Daoy (cell line): Measurements from ENCODE around the gene GAB2. TPM values are rescaled to one million over a fixed set of nuclear protein-coding genes. Genes with fewer than 3 reads are reported as not detected.
"Not testable (repeated sequence)": the region's sequence is repeated elsewhere in the genome, so short reads cannot be mapped to it uniquely, and the experiment has no call there.

Experiments
- DNase-seq: peaks from one replicate; pipeline ENCODE4 v3.0.0-alpha.2; 2015; ENCODE audit warnings: low read depth
- total RNA-seq: library from RNA; depleted of rRNA; stranded (reverse); fragments of >200 nt; shearing (Covaris generic); gene quantifications from 2 replicates; pipeline ENCODE4 v1.2.3, GENCODE V29; 2014

The GAB2 gene
- total RNA-seq, 1 experiment from 2014 or later = 1.9 TPM

DNA sequence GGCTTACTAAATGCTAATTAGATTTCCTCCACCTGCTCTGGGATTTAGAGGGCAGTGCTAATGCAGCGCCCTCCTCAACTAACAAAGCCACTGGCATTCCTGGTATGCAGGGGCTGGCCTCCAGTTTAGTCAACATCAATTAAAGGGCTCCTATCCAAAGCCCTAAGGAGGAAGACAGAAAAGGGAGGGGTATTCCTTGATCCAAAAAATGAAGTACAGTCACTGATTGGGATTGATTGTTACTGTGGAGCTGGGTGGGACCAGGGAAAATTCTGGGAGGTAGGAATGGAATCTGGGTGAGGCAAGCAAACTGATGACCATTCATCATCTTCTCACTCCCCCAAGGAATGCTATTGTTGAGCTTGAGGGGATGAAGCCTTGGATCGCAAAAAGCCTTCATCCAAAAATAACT is 52.2 kb downstream of the GAB2 start:
- peak; percentile 46 for DNase-seq

DNA sequence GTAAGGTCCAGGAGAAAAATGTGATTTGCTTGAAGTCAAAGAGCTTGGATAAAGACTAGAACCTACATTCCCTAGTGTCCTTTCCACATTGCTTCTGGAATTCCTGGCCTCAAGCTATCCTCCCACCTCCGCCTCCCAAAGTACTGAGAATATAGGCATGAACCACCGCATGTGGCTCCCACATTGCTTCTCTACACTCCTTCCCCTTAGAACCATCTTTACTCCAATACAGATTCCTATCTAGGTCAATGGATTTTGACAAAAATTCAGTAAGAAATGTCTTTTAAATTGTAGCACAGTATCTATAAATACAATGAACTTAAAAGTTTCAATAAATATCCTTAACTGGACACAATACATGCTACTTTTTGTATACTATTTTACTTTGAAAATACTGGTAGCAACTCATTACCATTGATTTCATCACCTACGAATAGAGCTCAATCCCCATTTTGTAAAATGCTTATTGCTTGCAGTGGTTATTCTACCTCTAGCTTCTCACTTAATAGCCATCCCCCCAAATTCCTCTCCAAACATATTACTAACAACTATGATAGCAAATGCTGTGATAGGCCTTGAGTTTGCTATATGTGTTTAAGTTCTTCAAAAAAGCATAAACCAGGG is 53.4 kb downstream of the GAB2 start:
- no peak for DNase-seq

DNA sequence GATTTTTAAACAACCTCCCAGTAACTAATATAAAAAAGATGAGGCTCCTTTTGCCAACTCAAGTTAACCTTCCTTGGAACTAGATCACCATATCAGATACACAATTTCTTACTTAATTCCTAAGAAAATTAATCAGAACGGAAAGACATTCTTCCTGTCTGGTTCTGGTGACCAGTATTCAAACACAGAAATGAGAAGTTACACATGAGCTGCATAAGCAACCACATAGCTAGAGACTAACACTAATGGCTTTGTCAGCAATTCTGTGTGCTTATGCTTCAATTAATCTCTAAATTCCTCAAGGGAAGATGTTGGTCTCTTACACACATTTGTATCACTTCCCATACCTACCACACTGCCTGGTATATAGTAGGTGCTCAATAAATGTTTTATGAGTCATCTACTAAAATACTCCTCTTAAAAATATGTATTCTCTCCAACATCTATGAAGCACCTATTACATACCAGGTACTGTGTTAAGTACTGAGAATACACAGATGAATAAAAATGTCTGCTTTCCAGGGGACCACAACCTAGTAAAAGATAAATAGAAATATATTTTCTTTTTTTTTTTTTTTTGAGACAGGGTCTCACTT is 54.5 kb downstream of the GAB2 start:
- DNase-seq = no peak

DNA sequence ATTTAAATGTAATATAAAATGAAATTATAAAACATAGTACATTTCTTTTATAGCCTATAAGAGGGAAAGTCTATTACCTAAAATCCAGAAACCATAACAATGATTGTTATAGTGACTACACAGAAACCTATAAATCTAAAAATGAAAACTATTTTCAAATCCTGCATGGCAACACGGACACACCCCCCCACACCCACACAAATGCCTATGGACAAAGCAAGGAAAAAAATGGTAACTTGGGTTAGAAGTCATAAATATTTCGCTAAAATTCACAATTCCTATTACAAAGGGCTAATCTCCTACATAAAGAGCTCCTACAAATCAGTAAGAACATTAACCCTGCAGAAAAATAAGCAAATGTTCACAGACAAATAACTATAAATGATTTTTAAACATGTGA is 56.4 kb downstream of the GAB2 start:
- no peak for DNase-seq

DNA sequence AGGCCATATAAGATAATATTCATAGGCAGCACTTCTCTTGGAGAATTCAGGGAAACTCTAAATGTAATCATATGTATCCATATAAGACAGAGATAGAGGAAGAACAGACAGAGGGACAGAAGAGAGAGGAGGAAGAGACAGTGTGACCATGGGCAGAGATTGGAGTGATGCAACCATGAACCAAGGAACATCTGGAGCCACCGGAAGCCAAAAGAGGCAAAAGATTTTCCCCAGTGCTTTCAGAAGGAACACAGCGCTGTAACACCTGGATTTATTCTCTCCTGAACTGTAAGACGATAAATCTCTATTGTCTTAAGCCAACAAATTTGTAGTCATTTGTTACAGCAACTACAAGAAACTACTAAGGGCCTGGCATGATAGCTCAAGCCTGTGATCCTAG is 57.7 kb downstream of the GAB2 start:
- DNase-seq = no peak

DNA sequence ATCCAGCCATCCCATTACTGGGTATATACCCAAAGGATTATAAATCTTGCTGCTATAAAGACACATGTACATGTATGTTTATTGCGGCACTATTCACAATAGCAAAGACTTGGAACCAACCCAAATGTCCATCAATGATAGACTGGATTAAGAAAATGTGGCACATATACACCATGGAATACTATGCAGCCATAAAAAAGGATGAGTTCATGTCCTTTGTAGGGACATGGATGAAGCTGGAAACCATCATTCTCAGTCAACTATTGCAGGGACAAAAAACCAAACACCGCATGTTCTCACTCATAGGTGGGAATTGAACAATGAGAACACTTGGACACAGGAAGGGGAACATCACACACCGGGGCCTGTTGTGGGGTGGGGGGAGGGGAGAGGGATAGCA is 59.7 kb downstream of the GAB2 start:
- not testable (repeated sequence) for DNase-seq

DNA sequence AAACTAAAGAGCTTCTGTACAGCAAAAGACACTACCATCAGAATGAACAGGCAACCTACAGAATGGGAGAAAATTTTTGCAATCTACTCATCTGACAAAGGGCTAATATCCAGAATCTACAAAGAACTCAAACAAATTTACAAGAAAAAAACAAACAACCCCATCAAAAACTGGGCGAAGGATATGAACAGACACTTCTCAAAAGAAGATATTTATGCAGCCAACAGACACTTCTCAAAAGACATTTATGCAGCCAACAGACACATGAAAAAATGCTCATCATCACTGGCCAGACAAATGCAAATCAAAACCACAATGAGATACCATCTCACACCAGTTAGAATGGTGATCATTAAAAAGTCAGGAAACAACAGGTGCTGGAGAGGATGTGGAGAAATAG is 60.2 kb downstream of the GAB2 start:
- not testable (repeated sequence) for DNase-seq

DNA sequence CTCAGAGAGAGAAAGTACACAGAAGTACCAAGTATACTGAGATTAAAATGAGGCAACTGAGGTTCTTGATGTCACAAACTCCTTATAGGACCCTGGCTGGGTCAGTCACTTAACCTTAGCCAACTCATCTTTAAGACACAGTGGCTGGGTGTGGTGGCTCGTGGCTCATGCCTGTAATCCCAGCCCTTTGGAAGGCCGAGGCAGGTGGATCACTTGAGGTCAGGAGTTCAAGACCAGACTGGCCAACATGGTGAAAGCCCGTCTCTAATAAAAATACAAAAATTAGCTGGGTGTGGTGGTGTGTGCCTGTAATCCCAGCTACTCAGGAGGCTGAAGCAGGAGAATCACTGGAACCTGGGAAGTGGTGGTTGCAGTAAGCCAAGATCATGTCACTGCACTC is 61.9 kb downstream of the GAB2 start:
- DNase-seq = not testable (repeated sequence)

DNA sequence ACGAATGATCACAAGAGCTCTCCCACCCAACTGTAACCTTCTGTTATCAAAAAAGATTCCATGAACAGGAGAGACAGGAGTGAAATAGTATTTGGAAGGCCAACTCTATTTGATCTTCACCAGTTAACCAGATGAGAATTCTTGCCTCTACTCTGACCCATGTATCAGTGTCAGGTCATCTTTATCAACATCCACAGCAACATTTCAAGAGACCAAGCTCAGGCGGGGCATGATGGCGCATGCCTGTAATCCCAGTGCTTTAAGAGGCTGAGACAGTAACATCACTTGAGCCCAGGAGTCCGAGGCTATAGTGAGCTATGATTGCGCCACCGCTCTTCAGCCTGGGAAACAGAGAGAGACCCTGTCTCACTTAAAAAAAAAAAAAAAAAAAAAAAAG is 62.3 kb downstream of the GAB2 start:
- DNase-seq = no peak

DNA sequence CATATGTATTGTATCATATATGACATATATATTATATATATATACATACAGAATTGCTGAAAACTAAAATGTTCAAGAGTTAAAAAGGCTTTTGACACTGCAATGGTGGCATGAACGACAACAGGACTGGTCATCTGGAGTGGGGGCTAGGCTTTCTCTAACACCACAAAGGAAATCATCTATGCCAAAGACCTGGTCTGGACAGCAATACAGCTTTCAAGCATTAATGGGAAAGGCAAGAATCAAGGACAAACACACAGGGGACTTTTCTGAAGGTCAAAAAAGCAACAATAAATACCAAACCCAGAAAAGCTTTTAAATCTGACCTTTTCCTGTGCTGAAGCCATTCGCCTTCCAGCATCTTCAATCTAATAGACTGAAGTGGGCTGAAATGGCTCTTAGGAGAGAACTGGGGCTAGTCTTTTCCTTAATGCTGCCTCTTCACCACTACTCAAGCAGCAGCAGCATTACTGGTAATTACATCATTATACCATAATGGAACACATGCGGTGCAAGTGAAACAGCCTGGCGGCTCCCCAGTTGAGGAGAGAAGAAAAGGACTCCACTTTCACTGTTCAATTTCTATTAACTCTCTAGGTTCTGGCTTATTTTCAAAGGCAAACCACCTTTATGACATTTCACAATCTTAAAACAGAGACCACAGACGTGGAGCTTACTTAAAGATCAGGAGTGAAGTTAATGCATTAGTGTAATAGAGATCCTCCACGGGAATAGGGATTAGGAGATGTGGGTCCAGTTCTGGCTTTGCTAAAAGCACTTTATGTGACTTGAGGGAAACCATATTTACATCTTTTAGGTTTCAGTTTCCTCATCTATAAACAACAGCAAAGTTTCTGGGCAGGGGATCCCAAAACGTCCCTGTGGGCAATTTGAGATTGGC is 63.0 kb downstream of the GAB2 start:
- no peak for DNase-seq

DNA sequence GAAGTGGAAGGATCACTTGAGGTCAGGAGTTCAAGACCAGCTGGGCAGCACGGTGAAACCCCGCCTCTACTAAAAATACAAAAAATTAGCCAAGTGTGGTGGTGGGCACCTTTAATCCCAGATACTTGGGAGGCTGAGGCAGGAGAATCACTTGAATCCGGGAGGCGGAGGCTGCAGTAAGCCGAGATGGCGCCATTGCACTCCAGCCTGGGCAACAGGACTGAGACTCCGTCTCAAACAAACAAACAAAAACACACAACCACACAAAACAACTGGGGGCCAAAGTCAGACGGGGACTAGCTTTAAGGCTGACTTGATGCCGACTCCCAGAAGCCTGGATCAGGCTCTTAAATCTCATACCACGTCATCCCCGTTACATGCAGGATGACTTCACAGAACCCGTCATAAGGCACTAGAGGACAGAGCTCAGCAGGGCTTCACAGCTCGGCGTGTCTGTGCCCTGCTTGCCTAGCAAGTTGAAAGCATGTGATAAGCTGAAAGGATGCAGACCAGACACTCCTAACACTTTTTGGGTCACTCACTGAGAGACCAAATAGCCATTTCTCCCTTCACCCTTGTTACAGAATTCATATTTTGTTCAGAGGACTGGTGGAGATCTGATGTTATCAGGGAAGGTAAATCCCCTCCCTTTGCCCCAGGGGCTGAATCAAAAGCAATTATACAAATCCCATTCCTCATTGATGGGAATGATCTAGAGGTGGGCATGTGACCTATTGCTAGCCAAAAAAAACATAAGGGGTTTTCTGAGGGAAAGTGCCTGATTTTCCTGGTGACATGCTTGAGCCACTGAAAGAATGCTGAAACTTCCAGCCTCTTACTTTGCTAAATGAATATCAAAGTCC is 65.4 kb downstream of the GAB2 start:
- peak; percentile 7 for DNase-seq

DNA sequence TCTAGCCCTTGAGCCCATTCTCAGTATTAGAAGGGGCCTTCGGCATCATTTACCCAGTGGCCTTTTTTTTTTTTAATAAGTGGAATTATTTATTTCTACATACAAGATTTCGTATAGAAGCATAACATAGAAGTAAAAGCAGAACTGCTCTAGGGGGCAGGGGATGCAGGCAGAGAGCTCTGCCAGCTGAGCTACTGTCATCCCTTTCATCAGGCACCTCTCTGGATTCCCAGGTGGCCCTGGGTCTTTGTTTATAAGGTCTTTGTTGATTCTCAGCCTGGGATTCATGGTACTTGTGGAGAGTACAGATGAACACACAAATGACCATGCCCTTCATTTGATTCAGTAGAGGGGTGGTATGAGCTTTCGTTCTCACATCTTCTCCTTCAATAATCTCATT is 66.4 kb downstream of the GAB2 start:
- DNase-seq = no peak

DNA sequence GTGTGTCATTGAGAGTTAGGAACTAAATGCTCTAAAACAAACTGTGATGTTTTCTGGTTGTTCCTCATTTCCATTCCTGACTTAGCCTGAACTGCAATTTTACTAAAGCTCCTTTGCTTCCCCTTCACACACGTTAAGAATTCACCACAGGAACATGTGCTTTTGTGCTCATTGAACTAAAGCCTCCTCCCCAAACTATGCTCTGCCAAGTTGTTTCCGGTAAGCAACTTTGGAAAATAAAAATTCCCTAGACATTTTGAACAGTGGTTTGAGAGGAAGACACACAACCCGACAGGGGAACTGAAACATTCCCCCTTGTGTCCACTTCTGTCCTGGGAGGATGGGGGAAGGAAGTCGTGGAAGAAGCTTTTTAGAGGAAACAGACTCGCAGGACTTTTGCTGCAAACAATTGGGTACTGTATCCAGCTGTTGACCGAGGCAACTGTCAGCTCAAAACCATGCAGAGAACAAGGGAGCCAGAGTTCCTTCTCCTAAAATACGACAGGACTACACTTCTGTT is 66.9 kb downstream of the GAB2 start:
- peak; percentile 16 for DNase-seq

DNA sequence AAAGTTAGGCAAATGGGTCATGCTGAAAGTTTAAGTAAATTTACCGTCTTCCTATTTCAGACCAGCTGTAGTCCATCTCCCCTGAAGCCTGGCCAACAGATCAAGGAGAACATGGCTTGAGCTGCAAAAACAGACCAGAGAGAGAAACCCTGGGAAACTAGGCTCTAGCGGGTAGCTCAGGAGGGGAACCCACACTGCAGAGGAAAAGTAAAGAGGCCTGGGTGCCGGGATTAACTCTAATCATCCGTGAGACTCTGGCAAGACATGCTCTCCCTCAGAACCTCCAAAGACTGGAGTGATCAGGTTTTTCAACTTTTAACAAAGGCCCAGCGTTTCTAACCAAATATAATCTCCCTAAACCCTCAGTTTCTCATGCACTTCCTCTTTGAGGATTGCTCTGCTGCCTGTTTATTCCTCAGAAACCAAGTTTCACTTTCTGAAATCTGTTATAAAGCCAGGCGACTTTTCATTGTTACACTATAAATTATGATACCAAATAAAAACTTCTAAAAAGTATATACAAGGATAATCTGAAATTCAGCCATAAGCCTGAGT is 67.5 kb downstream of the GAB2 start:
- peak; percentile 9 for DNase-seq

DNA sequence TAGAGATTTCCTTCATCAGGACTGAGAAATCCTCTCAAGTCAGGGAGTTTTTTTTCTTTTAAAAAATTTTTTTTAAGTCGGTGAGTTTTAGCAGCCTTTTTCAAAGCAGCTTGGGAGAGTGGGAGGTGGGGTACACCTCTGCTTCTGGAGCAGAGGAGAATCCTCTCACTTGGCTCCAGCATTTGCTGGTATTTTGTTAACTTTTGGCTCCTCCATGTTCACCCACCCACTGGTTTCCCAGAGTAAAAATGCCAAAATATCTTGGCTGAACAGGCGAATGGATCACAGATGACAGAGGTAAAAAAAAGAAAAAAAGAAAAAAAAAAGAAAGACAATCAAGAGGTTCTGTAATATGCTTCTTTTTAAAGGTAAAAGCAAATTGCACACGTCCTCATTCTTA is 68.0 kb downstream of the GAB2 start:
- DNase-seq = no peak

DNA sequence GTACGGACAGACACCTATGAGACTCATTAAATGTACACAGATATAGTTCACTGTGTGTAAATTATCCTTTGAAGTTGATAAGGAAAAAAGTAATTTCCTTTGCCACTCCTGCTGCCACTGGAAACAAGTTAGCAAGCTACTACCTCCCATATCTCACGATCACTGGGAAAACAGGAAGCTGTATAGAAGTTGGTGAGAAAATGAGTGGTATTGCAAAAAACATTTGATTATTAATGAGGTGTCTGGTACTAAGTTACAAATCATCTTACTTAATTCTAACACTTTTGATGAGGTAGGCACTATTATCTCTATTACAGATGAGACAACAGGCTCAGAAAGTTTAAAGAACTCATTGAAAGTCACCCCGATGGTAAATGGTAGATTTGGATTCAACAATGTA is 68.5 kb downstream of the GAB2 start:
- DNase-seq = no peak

DNA sequence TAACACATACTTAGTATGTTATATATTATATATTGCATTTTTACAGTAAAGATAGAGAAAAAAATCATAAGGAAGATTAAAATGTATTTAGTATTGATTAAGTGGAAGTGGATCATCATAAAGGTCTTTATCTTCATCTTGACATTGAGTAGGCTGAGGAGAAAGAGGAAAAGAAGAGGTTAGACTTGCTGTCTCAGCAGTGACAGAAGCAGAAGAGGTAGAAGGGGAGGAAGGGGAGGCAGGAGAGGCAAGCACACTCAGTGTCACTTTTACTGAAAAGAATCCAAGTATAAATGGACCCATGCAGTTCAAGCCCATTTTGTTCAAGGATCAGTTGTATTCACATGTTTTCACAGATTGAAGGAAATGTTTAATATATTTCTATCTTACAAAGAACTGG is 69.7 kb downstream of the GAB2 start:
- DNase-seq = no peak

DNA sequence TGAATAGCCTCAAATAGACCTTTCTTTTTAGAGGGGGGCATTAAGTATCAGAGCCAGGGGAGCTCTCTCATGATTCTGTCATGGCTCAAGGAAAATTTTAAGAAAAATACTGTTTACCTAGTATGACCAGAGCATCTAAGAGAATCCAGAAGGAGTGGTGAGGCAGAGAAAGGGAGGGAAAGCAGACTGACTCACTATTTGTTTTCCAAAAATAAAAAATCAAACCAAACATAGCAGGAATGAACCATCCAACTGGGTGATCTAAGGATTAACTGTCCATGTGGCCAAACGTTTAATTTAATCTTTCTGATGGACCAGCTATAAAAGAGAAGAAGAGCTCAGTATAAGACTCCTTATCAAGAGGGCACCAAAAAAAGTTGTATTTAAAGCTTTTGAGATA is 70.8 kb downstream of the GAB2 start:
- DNase-seq = no peak

DNA sequence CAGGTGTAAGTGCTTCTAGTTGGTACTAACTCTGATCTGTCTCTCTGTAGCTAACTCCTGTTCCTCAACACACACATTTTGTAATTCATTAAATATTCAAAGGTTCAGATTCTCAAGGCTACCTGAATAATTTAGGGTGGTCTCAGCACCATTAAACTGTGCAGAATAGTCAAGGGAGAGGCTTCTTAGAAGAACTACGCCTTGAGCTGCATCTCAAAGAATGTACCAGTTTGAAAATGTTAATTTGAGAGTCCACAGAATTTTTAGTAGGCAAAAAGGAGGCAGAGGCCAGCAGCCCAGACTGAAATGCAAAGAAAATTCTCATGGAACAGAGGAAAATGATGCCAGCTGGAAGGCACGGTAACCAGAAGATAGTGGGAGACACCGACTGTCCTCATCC is 72.2 kb downstream of the GAB2 start:
- no peak for DNase-seq

DNA sequence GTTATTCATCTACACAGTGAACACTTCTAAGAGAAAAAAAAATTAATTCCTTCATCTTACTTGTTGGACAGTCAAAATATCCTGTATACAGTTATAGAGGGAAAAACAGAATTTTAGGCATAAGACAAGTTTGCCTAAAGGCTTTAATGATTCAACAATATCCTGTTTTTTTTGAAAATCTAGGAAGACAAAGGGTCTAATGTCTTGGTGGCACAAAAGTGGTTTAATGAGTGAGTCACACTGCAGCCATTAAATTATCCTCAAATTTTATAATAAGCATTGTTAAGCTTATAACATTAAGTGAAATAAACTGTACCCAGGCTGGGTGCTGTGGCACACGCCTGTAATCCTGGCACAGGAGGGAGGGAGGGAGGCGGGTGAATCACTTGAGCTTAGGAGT is 72.9 kb downstream of the GAB2 start:
- no peak for DNase-seq

DNA sequence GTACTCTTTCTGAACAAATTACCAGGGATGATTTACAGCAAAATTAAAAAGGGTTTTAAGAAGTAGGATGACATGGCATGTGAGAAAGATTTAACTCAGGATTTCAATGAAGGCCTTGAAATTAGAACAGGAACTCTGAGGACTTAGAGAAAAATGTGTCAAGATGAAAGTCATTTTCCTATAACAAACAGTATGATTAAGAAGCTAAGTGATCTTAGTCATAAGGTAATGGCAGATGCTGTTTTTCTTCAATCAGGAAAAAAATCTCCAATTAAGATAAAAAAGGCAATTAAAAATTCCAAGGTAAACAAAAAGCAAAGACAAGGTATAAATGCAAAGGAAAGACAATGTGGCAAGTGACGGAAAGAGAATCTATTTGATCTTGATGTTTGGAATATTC is 73.5 kb downstream of the GAB2 start:
- no peak for DNase-seq

DNA sequence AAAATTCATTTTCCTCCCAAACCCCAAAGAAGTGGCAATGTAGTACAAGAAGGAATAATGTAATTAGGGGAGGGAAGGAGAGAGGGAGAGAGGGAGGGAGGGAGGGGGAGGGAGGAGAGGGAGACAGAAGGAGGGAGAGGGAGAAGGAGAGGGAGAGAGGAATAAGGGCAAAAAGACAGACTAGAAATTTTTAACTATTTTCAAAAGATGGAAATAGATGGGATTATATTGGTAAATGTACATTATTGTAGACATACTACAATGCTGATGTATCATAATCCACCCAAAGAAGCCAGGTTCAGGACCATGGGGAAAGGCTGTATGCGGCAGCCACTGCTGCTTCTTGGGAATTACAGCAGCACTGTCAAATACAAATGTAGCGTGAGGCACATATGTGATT is 74.3 kb downstream of the GAB2 start:
- DNase-seq = no peak
